Measurements from ENCODE around the gene MARF1.

Gene MARF1

DNA sequence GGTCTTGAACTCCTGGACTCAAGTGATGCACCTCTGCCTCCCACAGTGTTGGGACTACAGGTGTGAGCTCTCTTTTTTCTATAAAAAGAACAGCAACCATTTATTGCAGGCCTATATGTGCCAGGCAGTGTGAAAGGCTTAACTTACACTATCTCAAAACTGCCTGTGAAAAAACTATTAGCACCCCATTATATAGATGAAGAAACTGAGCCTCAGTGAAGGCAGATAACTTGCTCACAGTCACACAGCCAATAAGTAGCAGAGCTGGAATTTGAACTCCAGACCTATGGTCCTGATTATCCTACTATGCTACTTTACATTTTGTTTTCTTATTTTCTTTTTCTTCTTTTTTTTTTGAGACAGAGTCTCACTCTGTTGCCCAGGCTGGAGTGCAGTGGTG is 22.2 kb upstream of the MARF1 start:
- TF ChIP-seq GATA3 (IDR thresholded peaks at IDR 0.05; ENCODE audit: low read depth, low read length) (no peak), GATA2 (IDR thresholded peaks at IDR 0.05; ENCODE audit: low read depth, low read length) (no peak)

DNA sequence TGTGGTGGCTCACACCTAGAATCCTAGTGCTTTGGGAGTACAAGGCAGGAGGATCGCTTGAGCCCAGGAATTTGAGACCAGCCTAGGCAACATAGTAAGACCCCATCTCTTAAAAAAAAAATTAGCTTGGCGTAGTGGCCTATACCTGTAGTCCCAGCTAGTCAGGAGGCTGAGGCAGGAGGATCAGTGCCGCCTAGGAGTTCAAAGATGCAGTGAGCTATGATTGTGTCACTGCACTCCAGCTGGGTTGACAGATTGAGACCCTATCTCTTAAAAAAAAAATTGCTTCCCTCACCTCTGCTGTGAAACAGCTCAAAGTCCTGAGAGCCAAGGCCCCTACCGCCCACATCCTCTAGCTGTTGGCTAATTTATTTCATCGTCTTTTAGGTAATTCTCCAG is 17.2 kb upstream of the MARF1 start:
- TF ChIP-seq GATA3 (IDR thresholded peaks at IDR 0.05; ENCODE audit: low read depth, low read length) (no peak), GATA2 (IDR thresholded peaks at IDR 0.05; ENCODE audit: low read depth, low read length) (no peak)

GRCh38 chr16:15658556-15658955 is 15.6 kb upstream of the MARF1 start:
- no peak for TF ChIP-seq GATA3 (IDR thresholded peaks at IDR 0.05; ENCODE audit: low read depth, low read length)
- no peak for TF ChIP-seq GATA2 (IDR thresholded peaks at IDR 0.05; ENCODE audit: low read depth, low read length)

- TF ChIP-seq GATA2 (IDR thresholded peaks at IDR 0.05; ENCODE audit: low read depth, low read length) (no peak), GATA3 (IDR thresholded peaks at IDR 0.05; ENCODE audit: low read depth, low read length) (no peak)
Measured at GRCh38 chr16:15658149-15658548, 15.2 kb upstream of the MARF1 start.

GRCh38 chr16:15654591-15654990 is 11.6 kb upstream of the MARF1 start:
- TF ChIP-seq GATA2 (IDR thresholded peaks at IDR 0.05; ENCODE audit: low read depth, low read length) (no peak), GATA3 (IDR thresholded peaks at IDR 0.05; ENCODE audit: low read depth, low read length) (no peak)

- TF ChIP-seq GATA3 (IDR thresholded peaks at IDR 0.05; ENCODE audit: low read depth, low read length), result no peak
- no peak for TF ChIP-seq GATA2 (IDR thresholded peaks at IDR 0.05; ENCODE audit: low read depth, low read length)
Measured at GRCh38 chr16:15653227-15653626, 10.3 kb upstream of the MARF1 start.

GRCh38 chr16:15652293-15653001 is 9.5 kb upstream of the MARF1 start:
- TF ChIP-seq GATA3 (IDR thresholded peaks at IDR 0.05; ENCODE audit: low read depth, low read length) (no peak), GATA2 (IDR thresholded peaks at IDR 0.05; ENCODE audit: low read depth, low read length) (no peak)

DNA sequence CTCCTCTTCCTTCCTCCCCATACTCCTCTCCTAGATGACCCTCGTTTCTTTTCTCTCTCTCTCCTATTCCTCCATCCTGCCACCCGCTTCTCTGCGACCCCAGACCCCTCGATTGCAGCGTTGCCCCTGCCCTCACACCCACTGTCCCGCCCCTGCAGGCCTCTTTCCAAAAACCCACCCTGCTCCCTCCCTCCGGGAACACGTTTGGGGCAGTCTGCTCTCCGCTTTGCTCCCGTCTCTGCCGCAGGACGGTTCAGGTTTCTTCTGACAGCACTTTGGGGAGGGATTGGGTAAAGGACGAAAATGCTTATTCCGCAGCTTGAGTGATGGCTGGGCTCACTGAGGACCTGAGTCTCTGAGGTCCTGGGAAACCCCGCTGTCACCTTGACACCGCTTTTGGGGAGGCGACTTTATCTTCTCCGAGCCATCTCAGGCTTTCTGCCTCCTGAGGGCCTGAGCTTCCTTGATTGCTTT is 7.8 kb upstream of the MARF1 start:
- TF ChIP-seq GATA3 (IDR thresholded peaks at IDR 0.05; ENCODE audit: low read depth, low read length) (no peak), GATA2 (IDR thresholded peaks at IDR 0.05; ENCODE audit: low read depth, low read length) (no peak)

DNA sequence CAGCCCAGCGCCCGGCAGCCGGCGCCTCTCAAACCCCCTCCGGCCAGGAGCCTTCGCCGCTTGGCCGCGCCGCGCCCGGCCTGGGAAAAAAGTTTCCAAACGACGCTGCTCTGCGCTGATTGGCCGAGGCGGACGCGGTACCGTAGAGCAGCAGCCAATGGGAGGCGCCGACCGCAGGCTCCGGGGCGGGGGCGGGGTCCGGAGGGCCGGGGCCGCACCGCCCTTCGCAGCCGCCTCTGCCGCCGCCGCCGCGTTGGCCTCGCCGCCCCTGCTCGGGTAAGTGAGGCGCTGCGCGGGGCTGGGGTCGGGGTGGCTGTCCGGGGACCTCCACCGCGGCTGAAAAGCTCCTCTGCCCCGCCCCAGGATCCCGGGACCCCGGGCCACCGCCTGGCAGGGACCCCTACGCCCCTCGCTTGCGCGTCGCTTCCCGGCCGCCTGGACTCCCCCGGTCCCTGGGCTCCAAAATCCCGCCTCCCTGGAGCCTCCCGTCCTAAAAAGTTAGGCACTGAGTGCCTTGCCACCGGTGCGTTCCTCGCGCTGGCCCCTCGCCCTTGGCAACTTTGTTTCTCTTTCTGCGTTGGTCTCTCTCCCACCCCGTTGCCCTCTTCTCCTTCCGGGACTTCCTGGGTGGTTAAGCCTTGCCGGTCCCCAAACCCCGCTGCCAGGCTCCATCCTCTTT is 7.2 kb upstream of the MARF1 start, which contains the start of gene NDE1:
NDE1 (plus strand) TSS at position 227 of the 679 bp plus-strand sequence. CDS start 14,534 bp downstream, outside the sequence.
- TF ChIP-seq GATA2 (IDR thresholded peaks at IDR 0.05; ENCODE audit: low read depth, low read length) (no peak), GATA3 (IDR thresholded peaks at IDR 0.05; ENCODE audit: low read depth, low read length) (no peak)

DNA sequence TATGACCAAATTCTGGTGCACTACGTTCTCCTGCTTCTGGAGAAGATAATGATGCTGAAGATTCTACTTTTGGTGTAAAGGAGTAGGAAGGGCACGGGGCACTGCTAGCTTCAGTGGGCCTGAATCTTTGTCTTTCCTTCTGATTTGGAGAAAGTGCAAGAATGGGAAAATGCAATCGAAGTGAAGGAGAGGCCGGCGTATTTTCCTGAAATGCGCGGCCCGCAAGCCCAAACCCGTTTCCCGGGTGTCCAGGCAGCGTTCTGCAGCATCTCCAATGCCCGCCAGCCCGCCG is 6.7 kb upstream of the MARF1 start:
- TF ChIP-seq GATA3 (IDR thresholded peaks at IDR 0.05; ENCODE audit: low read depth, low read length), result no peak
- TF ChIP-seq GATA2 (IDR thresholded peaks at IDR 0.05; ENCODE audit: low read depth, low read length), result no peak

DNA sequence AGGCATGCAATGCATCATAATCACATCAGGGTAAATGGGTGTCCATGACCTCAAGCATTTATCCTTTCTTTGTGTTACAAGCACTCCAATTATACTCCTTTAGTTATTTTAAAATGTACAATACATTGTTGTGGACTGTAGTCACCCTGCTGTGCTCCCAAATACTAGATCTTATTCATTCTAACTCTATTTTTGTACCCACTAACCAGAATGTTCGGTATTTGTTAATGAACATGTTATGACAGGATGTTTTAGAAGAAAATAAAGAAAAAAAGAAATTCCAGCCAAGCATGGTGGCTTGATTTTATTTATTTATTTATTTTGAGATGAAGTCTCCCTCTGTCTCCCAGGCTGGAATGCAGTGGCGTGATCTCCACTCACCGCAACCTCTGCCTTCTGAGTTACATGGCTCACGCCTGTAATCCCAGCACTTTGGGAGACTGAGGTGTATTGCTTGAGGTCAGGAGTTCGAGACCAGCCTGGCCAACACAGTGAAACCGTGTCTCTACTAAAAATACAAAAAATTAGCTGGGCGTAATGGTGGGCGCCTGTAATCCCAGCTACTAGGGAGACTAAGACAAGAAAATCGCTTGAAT is 5.3 kb upstream of the MARF1 start:
- no peak for TF ChIP-seq GATA2 (IDR thresholded peaks at IDR 0.05; ENCODE audit: low read depth, low read length)
- TF ChIP-seq GATA3 (IDR thresholded peaks at IDR 0.05; ENCODE audit: low read depth, low read length), result no peak

- TF ChIP-seq GATA2 (IDR thresholded peaks at IDR 0.05; ENCODE audit: low read depth, low read length) (no peak), GATA3 (IDR thresholded peaks at IDR 0.05; ENCODE audit: low read depth, low read length) (no peak)
Measured at GRCh38 chr16:15647294-15648014, 4.5 kb upstream of the MARF1 start.

DNA sequence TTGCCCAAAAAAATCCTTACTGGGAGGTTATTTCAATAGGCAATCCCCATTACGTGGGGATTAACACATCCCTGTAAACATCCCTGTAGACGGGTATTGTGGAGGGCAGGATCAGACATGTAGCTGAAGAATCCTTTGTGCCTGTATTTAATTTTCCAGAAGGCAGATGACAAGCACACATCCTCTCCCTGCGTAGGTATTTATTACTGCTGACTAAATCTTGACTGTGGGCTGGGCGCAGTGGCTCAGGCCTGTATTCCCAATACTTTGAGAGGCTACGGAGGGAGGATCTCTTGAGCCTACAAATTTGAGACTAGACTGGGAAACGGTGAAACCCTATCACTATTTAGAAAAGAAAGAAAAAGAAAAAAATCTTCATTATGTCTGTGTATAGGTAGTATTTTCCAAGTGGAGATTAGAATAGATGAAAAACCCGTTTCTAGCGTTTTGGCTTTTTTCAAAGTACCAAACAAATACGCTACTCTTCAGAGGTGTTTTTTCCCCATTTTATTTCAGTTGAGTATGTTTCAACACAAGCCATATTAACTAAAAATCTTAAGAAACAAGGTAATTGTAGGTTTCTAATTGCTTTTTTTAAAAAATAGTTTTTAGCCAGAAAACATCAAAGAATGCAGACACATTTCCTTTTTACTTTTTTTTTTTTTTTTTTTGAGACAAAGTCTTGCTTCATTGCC is 1.5 kb upstream of the MARF1 start:
- no peak for TF ChIP-seq GATA3 (IDR thresholded peaks at IDR 0.05; ENCODE audit: low read depth, low read length)
- no peak for TF ChIP-seq GATA2 (IDR thresholded peaks at IDR 0.05; ENCODE audit: low read depth, low read length)

DNA sequence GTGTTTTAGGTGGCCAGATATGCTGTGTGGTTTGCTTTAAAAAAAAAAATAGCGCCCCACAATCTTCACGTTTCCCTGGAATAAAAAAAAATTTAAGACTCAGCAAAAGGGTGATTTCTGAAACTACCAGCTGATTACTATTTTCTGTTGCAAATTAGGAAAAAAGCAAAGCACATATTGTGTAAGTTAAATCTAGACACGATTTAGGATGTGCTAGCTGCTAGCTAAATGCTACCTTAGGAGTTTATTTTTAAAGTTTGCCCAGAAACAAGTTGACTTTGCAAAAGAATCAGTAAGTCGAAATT is 944 bp upstream of the MARF1 start:
- TF ChIP-seq GATA2 (IDR thresholded peaks at IDR 0.05; ENCODE audit: low read depth, low read length) (no peak), GATA3 (IDR thresholded peaks at IDR 0.05; ENCODE audit: low read depth, low read length) (no peak)
